Measurements from ENCODE around the gene EFCC1.

DNA sequence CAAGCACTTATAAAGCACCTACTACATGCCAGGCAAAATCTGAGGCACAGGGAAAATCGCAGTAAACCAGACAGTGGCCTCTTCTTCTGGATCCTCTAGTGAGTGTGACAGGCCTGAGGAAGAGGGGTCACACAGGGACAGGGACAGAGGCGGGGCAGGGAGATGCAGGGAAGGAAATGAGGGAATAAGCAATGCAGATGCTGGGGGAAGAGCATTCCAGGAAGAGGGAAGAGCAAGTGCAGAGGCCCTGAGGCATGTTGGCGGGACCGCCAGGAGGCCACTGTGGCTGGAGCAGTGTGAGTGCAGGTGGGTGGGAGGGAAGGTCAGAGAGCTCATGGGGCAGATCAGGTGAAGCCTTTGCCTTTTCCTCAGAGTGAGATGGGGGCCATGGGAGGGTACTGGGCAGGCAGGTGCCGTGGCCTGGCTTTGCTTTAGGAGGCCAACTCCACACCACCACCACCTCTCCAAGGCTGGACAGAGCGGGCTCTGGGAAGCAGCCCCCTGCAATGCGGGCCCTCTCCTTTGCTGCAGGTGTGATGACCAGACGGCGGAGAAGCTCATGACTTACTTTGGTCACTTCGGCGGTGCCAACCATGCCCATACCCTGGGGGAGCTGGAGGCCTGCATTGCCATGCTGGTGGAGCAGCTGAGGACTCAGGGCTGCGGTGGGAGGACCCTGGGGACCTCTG is 32.7 kb downstream of the EFCC1 start:
- TF ChIP-seq, protein P1, sequence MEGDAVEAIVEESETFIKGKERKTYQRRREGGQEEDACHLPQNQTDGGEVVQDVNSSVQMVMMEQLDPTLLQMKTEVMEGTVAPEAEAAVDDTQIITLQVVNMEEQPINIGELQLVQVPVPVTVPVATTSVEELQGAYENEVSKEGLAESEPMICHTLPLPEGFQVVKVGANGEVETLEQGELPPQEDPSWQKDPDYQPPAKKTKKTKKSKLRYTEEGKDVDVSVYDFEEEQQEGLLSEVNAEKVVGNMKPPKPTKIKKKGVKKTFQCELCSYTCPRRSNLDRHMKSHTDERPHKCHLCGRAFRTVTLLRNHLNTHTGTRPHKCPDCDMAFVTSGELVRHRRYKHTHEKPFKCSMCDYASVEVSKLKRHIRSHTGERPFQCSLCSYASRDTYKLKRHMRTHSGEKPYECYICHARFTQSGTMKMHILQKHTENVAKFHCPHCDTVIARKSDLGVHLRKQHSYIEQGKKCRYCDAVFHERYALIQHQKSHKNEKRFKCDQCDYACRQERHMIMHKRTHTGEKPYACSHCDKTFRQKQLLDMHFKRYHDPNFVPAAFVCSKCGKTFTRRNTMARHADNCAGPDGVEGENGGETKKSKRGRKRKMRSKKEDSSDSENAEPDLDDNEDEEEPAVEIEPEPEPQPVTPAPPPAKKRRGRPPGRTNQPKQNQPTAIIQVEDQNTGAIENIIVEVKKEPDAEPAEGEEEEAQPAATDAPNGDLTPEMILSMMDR (IDR thresholded peaks at IDR 0.05; ENCODE audit: low read depth, low read length, poor library complexity, severe bottlenecking), result no peak
- TF ChIP-seq EZH2phosphoT487 (IDR thresholded peaks at IDR 0.05; ENCODE audit: borderline replicate concordance, low read length), result no peak
